WERI-Rb-1 (cell line): ENCODE measurements around the gene LOX.

Experiments used
- DNase-seq: peaks from one replicate; pipeline ENCODE4 v3.0.0-alpha.2; 2020
- H3K27ac ChIP-seq: fragments of 250-450 bp; sonication (Bioruptor Pico); 2 replicates; pipeline ENCODE4 v1.5.1; 2020; ENCODE audit warnings: mild to moderate bottlenecking, moderate library complexity
- H3K27me3 ChIP-seq: fragments of 250-450 bp; sonication (Bioruptor Pico); 2 replicates; pipeline ENCODE4 v1.5.1; 2021; ENCODE audit warnings: mild to moderate bottlenecking, low read depth, moderate library complexity; ENCODE audit not compliant: insufficient read depth, severe bottlenecking
- H3K36me3 ChIP-seq: fragments of 250-450 bp; sonication (Bioruptor Pico); 2 replicates; pipeline ENCODE4 v1.5.1; 2020; ENCODE audit warnings: mild to moderate bottlenecking, moderate library complexity
- H3K4me3 ChIP-seq: 2 replicates; pipeline ENCODE4 v1.5.1; 2011; ENCODE audit warnings: low read depth, mild to moderate bottlenecking, control low read depth, low read length
- H3K9me3 ChIP-seq: fragments of 250-450 bp; sonication (Bioruptor Pico); 2 replicates; pipeline ENCODE4 v1.5.1; 2021; ENCODE audit warnings: mild to moderate bottlenecking, moderate library complexity; ENCODE audit not compliant: severe bottlenecking
- TF ChIP-seq, protein P1 (sequence below): IDR thresholded peaks from 2 replicates; pipeline ENCODE4 v1.5.1; 2011; ENCODE audit warnings: low read depth, mild to moderate bottlenecking, control low read depth, inconsistent platforms, low read length

LOX gene

DNA sequence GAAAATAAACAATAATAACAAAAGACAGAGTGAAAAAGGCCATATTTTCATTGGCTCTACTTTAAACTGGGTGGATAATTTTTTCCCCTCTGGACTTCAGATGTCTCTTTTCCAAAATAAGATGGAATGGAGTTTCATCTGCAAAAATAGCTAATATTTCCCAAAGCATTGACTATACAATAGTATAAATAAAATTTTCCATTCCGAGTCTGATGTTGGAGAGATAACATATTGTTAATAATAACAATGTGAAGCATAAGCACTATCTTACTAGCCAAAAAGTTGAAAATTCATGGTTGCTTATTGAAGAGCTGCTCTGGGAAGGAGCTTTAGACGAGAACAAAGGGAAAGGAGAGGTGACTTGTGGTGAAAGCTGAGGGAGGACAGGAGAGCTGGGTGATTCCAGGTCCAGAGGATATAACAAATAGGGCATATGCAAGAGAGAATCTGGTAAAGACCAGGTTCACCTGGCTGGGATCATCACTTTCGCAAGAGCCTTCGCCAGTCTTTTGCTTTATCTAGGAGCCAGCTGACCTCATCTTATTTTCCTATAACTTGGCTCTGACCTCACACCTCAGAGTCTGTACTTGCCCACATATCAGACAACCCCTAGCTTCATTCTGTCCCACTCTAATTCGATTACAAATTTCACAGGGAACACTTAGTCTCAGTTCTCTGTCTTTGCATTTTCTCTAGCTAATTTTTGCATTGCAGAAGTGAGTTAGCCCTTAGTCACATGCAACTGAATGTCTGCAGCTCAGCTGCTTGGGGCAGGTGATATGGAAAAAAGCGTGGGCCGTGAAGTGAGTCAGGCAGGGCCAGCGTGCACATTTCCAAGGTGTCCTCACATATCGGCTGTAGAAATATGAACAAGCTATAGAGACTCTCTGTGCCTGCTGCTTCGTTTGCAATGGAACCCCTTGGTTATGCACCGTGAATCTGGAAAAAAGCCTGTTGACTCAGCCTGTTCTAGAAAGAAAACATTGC lies 43.7 kb upstream of the LOX start:
- Histone ChIP-seq H3K36me3 (no peaks in the 10 kb centered on the region), H3K27me3 (no peaks in the 10 kb centered on the region), H3K9me3 (no peaks in the 10 kb centered on the region), H3K27ac (no peak overlapping the region), H3K4me3 (no peak overlapping the region)
- DNase-seq: no peak
- TF ChIP-seq, protein P1, sequence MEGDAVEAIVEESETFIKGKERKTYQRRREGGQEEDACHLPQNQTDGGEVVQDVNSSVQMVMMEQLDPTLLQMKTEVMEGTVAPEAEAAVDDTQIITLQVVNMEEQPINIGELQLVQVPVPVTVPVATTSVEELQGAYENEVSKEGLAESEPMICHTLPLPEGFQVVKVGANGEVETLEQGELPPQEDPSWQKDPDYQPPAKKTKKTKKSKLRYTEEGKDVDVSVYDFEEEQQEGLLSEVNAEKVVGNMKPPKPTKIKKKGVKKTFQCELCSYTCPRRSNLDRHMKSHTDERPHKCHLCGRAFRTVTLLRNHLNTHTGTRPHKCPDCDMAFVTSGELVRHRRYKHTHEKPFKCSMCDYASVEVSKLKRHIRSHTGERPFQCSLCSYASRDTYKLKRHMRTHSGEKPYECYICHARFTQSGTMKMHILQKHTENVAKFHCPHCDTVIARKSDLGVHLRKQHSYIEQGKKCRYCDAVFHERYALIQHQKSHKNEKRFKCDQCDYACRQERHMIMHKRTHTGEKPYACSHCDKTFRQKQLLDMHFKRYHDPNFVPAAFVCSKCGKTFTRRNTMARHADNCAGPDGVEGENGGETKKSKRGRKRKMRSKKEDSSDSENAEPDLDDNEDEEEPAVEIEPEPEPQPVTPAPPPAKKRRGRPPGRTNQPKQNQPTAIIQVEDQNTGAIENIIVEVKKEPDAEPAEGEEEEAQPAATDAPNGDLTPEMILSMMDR: no peak

DNA sequence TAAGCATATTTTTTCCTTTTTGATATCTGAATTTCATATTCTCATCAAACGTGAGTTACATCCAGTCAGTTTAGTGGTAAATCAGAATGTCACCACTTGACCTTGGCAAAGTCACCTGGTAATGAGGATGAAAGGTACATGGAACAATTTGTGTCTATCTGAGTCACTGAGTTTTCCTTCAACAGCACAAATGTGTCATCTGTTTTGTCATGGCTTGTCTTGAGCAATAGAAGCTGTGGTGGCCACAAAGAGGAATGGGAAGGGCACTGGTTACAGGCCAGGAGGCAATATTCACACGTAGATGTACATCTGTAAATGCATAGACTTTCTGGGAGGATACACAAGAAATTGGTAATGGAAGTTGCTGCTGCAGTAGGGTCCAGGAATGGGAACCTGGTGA lies 42.9 kb upstream of the LOX start:
- no peak for DNase-seq
- Histone ChIP-seq H3K36me3 (no peaks in the 10 kb centered on the region), H3K27ac (no peak overlapping the region), H3K9me3 (no peaks in the 10 kb centered on the region), H3K27me3 (no peaks in the 10 kb centered on the region), H3K4me3 (no peak overlapping the region)
- TF ChIP-seq, protein P1: no peak

DNA sequence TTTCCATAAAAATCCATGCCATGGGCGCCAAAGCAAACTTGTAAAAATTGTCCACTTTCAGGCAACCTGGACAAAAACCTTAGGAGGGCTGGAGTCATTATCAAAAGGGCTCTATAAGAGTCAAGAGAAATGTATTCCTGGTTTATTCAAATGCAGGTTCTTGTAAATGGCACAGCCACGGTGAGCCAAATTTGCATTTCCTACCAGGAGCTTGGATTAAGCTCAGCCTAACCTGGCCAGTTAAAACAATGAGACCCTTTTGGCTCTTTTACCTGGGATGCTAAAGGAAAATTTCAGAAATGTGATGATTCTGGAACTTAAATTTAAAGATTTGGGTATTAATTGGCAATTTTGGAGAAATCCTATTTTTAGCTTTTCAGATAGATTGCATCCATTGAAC lies 42.4 kb upstream of the LOX start:
- no peak for DNase-seq
- H3K9me3 ChIP-seq: no peaks in the 10 kb centered on the region
- H3K27ac ChIP-seq: no peak overlapping the region
- H3K27me3 ChIP-seq: no peaks in the 10 kb centered on the region
- no peak overlapping the region for H3K4me3 ChIP-seq
- no peaks in the 10 kb centered on the region for H3K36me3 ChIP-seq
- TF ChIP-seq, protein P1: no peak

DNA sequence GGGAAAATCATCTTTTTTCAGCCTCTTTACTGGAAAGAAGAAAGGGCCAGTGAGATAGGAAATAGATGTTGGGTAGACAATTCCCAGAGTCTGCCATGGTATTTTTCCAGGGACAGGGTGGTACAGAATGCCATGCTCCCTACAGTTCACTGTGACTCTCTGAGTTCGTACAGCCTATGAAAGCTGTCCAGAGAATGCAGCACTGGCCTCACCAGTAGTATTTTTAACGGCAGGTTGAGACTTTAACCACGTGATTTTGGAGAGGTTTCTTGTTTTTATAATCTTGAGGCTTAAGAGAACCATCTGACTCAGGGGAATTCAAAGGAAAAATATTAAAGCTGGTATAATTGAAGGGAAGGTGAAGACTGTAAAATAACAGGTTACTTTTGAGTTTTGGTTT lies 41.1 kb upstream of the LOX start:
- Histone ChIP-seq H3K27me3 (no peaks in the 10 kb centered on the region), H3K27ac (no peak overlapping the region), H3K36me3 (no peaks in the 10 kb centered on the region), H3K9me3 (no peaks in the 10 kb centered on the region), H3K4me3 (no peak overlapping the region)
- TF ChIP-seq, protein P1: no peak
- DNase-seq: no peak

DNA sequence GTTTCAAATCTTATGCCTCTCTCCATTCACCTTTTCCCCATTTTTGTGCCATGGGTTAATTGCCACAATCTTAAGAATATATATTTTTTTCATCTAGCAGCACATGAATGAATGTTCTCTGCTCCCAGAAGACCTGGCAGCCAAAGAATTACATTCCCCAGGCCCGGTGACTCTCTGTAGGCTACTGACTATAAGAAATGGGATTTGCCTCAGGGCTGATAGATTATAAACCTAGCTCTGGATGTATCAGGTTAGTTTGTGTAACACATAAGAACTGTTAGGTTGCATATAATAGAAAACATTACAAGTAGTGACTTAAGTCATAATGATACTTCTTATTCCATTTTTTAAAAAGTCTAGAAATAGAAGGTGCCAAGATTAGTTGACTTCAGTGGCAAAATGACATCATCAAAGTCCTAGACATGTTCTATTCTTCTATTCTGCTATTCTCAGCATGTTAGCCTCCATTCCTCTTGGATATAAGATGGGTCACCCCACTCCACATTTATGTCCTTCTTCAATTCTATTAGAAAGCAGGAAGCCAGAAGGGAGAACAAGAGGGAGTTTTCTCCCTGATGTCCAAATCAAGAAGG lies 40.4 kb upstream of the LOX start:
- no peak overlapping the region for H3K4me3 ChIP-seq
- no peaks in the 10 kb centered on the region for H3K27me3 ChIP-seq
- DNase-seq: no peak
- no peaks in the 10 kb centered on the region for H3K9me3 ChIP-seq
- H3K27ac ChIP-seq: no peak overlapping the region
- TF ChIP-seq, protein P1: no peak
- H3K36me3 ChIP-seq: no peaks in the 10 kb centered on the region
